OCI-LY1 (cell line): ENCODE data around the gene MANEA.

Source experiments
- H2AFZ ChIP-seq: fragments of 200-600 bp; sonication (generic), shearing (Covaris generic); 2 replicates; pipeline ENCODE4 v1.6.0; 2014; ENCODE audit warnings: antibody characterized with exemption, mild to moderate bottlenecking, low read length
- H3F3A ChIP-seq: fragments of 200-600 bp; sonication (generic), shearing (Covaris generic); 2 replicates; pipeline ENCODE4 v1.6.0; 2014; ENCODE audit warnings: mild to moderate bottlenecking, antibody characterized with exemption, low read length, moderate library complexity; ENCODE audit not compliant: insufficient read depth
- H3K27ac ChIP-seq: fragments of 200-600 bp; sonication (generic); 2 replicates; pipeline ENCODE4 v1.5.1; 2014; ENCODE audit warnings: low read length, mixed run types, mild to moderate bottlenecking, low read depth; ENCODE audit not compliant: poor library complexity, severe bottlenecking
- H3K27me3 ChIP-seq: fragments of 200-600 bp; sonication (generic); 2 replicates; pipeline ENCODE4 v1.6.0; 2014; ENCODE audit warnings: antibody characterized with exemption, mild to moderate bottlenecking, low read length, moderate library complexity; ENCODE audit not compliant: insufficient read depth
- H3K36me3 ChIP-seq: fragments of 200-600 bp; sonication (generic); 2 replicates; pipeline ENCODE4 v1.6.1; 2014; ENCODE audit warnings: mild to moderate bottlenecking, antibody characterized with exemption, low read length, moderate library complexity, mixed read lengths; ENCODE audit not compliant: insufficient read depth
- H3K4me1 ChIP-seq: fragments of 200-600 bp; sonication (generic); 2 replicates; pipeline ENCODE4 v1.5.1; 2014; ENCODE audit warnings: mild to moderate bottlenecking, low read length, moderate library complexity; ENCODE audit not compliant: insufficient read depth, severe bottlenecking
- H3K4me2 ChIP-seq: fragments of 200-600 bp; sonication (generic), shearing (Covaris generic); 2 replicates; pipeline ENCODE4 v1.6.1; 2014; ENCODE audit warnings: low read length
- H3K4me3 ChIP-seq: fragments of 200-600 bp; sonication (generic); 2 replicates; pipeline ENCODE4 v1.5.1; 2014; ENCODE audit warnings: low read length, low read depth, mild to moderate bottlenecking, mixed read lengths; ENCODE audit not compliant: poor library complexity, severe bottlenecking
- H3K79me2 ChIP-seq: fragments of 200-600 bp; shearing (Covaris generic); 2 replicates; pipeline ENCODE4 v1.6.1; 2016; ENCODE audit warnings: mixed run types, low read length, mixed read lengths; ENCODE audit not compliant: insufficient read depth
- H3K9ac ChIP-seq: fragments of 200-600 bp; sonication (generic), shearing (Covaris generic); 2 replicates; pipeline ENCODE4 v1.6.1; 2014; ENCODE audit warnings: mild to moderate bottlenecking, low read length, mixed read lengths
- H3K9me2 ChIP-seq: fragments of 200-600 bp; sonication (generic), shearing (Covaris generic); 2 replicates; pipeline ENCODE4 v1.6.1; 2014; ENCODE audit warnings: low read depth, mild to moderate bottlenecking, low read length, mixed read lengths
- H3K9me3 ChIP-seq: fragments of 200-600 bp; shearing (Covaris generic); 2 replicates; pipeline ENCODE4 v1.6.1; 2014; ENCODE audit warnings: low read length, mixed read lengths
- H4K20me1 ChIP-seq: fragments of 200-600 bp; sonication (generic), shearing (Covaris generic); 2 replicates; pipeline ENCODE4 v1.6.0; 2016; ENCODE audit warnings: mild to moderate bottlenecking, low read length; ENCODE audit not compliant: insufficient read depth
- EZH2 ChIP-seq: fragments of 200-600 bp; sonication (generic), shearing (Covaris generic); IDR thresholded peaks from 2 replicates; pipeline ENCODE4 v1.8.0; 2017; ENCODE audit warnings: borderline replicate concordance, mixed run types, mild to moderate bottlenecking, antibody characterized with exemption, low read length, moderate library complexity, mixed read lengths
- TF ChIP-seq, protein P1 (sequence below): fragments of 200-600 bp; sonication (generic), shearing (Covaris generic); IDR thresholded peaks from 2 replicates; pipeline ENCODE4 v1.5.1; 2017; ENCODE audit warnings: mild to moderate bottlenecking, antibody characterized with exemption, low read length, moderate library complexity, mixed read lengths

MANEA gene

DNA sequence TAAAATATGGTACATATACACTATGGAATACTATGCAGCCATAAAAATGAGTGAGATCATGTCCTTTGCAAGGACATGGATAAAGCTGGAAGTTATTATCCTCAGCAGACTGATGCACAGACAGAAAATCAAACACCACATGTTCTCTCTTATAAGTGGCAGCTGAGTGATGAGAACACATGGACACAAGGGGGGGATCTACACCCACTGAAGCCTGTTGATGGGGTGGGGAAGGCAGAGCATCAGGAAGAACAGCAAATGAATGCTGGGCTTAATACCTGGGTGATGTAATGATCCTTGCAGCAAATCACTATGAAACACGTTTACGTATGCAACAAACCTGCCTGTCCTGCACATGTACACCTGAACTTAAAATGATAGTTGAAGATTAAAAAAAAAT lies 71.3 kb downstream of the MANEA start:
- Histone ChIP-seq H3K79me2 (no peaks in the 10 kb centered on the region), H3K9me3 (no peaks in the 10 kb centered on the region), H3K4me3 (no peak overlapping the region), H3K9ac (no peak overlapping the region), H3K4me2 (no peak overlapping the region), H3F3A (no peaks in the 10 kb centered on the region), H3K27me3 (no peaks in the 10 kb centered on the region), H3K9me2 (no peaks in the 10 kb centered on the region), H4K20me1 (no peaks in the 10 kb centered on the region), H3K27ac (no peak overlapping the region), H2AFZ (no peak overlapping the region), H3K36me3 (no peaks in the 10 kb centered on the region), H3K4me1 (no peaks in the 10 kb centered on the region)
- no peak for TF ChIP-seq EZH2
- TF ChIP-seq, protein P1, sequence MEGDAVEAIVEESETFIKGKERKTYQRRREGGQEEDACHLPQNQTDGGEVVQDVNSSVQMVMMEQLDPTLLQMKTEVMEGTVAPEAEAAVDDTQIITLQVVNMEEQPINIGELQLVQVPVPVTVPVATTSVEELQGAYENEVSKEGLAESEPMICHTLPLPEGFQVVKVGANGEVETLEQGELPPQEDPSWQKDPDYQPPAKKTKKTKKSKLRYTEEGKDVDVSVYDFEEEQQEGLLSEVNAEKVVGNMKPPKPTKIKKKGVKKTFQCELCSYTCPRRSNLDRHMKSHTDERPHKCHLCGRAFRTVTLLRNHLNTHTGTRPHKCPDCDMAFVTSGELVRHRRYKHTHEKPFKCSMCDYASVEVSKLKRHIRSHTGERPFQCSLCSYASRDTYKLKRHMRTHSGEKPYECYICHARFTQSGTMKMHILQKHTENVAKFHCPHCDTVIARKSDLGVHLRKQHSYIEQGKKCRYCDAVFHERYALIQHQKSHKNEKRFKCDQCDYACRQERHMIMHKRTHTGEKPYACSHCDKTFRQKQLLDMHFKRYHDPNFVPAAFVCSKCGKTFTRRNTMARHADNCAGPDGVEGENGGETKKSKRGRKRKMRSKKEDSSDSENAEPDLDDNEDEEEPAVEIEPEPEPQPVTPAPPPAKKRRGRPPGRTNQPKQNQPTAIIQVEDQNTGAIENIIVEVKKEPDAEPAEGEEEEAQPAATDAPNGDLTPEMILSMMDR, result no peak

DNA sequence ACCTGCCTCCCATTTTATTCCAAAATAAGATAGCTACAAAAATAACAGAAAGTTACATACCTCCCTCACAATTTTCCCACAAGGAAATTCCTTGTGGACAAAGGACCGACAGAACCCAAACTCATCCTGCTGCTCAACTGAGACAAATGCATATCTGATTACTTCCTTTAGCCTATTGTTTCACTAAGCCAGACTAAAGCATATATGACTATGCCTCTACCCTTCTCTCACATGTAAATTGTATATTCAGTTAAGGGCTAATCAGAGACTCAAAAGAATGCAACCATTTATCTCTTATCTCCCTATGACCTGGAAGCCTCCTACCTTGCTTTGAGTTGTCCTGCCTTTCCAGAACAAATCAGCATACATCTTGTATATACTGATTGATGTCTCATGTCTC lies 72.1 kb downstream of the MANEA start:
- Histone ChIP-seq H2AFZ (no peak overlapping the region), H3K9me3 (no peaks in the 10 kb centered on the region), H3K27me3 (no peaks in the 10 kb centered on the region), H4K20me1 (no peaks in the 10 kb centered on the region), H3F3A (no peaks in the 10 kb centered on the region), H3K4me3 (no peak overlapping the region), H3K79me2 (no peaks in the 10 kb centered on the region), H3K27ac (no peak overlapping the region), H3K36me3 (no peaks in the 10 kb centered on the region), H3K4me1 (no peaks in the 10 kb centered on the region), H3K9me2 (no peaks in the 10 kb centered on the region), H3K4me2 (no peak overlapping the region), H3K9ac (no peak overlapping the region)
- TF ChIP-seq, protein P1, result no peak
- no peak for TF ChIP-seq EZH2

GRCh38 chr6:95654176-95654575 lies 76.8 kb downstream of the MANEA start:
- Histone ChIP-seq H3K27ac (no peak overlapping the region), H3K36me3 (no peaks in the 10 kb centered on the region), H3K9ac (no peak overlapping the region), H3K4me3 (no peak overlapping the region), H3K9me3 (no peaks in the 10 kb centered on the region), H4K20me1 (no peaks in the 10 kb centered on the region), H3K4me1 (no peaks in the 10 kb centered on the region), H3F3A (no peaks in the 10 kb centered on the region), H3K4me2 (no peak overlapping the region), H3K9me2 (no peaks in the 10 kb centered on the region), H3K27me3 (no peaks in the 10 kb centered on the region), H2AFZ (no peak overlapping the region), H3K79me2 (no peaks in the 10 kb centered on the region)
- no peak for TF ChIP-seq EZH2
- TF ChIP-seq, protein P1, result no peak
